NB4 (cell line): ENCODE results near the gene PDSS1.
"Not testable (repeated sequence)": the region's sequence is repeated elsewhere in the genome, so short reads cannot be mapped to it uniquely, and the experiment has no call there.

Experiments used
- MYC ChIP-seq: IDR thresholded peaks from 2 replicates; pipeline ENCODE4 v1.6.1; 2011; ENCODE audit warnings: low read depth, low read length
- POLR2A ChIP-seq: IDR thresholded peaks from 2 replicates; pipeline ENCODE4 v1.6.1; 2011; ENCODE audit warnings: mild to moderate bottlenecking; ENCODE audit not compliant: insufficient read length; ENCODE audit errors: extremely low read depth
- TF ChIP-seq, protein P1 (sequence below): IDR thresholded peaks from one replicate; pipeline ENCODE4 v1.5.1; 2012; ENCODE audit warnings: low read depth, low read length

DNA sequence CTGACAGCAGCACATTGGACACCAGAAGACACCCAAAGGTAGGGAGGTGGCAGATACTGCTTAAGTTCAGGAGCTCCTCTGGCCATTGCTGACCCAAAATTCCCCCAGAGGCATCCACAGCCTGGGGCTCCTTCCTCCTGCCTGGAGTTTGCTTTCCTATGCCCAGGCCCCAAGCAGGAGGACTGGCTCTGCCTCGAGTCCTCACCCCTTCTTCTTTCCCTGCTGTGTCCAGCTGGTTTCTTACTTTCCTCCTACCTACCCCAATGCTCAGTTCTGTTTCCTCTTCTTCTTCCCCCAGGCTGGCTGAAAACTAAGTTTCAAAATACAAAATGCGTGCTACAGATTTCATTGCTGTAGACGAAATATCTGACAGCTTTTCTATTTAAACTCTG is 49.3 kb upstream of the PDSS1 start:
- TF ChIP-seq, protein P1, sequence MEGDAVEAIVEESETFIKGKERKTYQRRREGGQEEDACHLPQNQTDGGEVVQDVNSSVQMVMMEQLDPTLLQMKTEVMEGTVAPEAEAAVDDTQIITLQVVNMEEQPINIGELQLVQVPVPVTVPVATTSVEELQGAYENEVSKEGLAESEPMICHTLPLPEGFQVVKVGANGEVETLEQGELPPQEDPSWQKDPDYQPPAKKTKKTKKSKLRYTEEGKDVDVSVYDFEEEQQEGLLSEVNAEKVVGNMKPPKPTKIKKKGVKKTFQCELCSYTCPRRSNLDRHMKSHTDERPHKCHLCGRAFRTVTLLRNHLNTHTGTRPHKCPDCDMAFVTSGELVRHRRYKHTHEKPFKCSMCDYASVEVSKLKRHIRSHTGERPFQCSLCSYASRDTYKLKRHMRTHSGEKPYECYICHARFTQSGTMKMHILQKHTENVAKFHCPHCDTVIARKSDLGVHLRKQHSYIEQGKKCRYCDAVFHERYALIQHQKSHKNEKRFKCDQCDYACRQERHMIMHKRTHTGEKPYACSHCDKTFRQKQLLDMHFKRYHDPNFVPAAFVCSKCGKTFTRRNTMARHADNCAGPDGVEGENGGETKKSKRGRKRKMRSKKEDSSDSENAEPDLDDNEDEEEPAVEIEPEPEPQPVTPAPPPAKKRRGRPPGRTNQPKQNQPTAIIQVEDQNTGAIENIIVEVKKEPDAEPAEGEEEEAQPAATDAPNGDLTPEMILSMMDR: not testable (repeated sequence)
- TF ChIP-seq MYC, POLR2A: not testable (repeated sequence)
